HL-60 (cell line): ENCODE results near the gene HSPA4.

Experiments
- GABPA ChIP-seq: IDR thresholded peaks from 2 replicates; pipeline ENCODE4 v1.6.1; 2012; ENCODE audit warnings: low read depth
- POLR2AphosphoS5 ChIP-seq: IDR thresholded peaks from 2 replicates; pipeline ENCODE4 v1.6.1; 2012; ENCODE audit warnings: low read depth
- SPI1 ChIP-seq: IDR thresholded peaks from 2 replicates; pipeline ENCODE4 v1.6.1; 2012; ENCODE audit warnings: low read depth, mild to moderate bottlenecking, borderline replicate concordance
- TF ChIP-seq, protein P1 (sequence below): IDR thresholded peaks from one replicate; pipeline ENCODE4 v1.5.1; 2011; ENCODE audit warnings: low read length, control low read depth, inconsistent platforms; ENCODE audit not compliant: insufficient read depth
- TF ChIP-seq, protein P2 (sequence below): IDR thresholded peaks from 2 replicates; pipeline ENCODE4 v1.6.1; 2012; ENCODE audit warnings: low read depth; ENCODE audit not compliant: insufficient replicate concordance

DNA sequence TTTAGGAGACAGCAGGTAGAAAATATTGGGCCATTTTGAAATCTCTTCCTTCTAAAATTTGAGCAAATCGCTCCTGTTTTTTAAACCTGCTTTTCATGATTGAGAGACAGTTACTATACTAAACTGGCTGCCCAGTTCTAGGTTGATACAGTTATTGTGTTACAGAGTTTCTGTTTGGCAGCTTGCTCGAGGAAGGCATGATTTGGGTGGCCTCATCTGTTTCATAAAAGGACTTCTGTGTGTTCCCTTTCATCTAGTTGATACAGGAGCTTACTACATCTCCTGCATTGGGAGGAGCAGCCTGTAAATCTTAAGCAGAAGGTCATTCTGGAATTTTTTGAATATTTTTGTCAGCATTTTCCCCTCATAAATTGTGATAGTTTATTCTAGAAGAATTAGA is 14.2 kb downstream of the HSPA4 start:
- TF ChIP-seq, protein P1, sequence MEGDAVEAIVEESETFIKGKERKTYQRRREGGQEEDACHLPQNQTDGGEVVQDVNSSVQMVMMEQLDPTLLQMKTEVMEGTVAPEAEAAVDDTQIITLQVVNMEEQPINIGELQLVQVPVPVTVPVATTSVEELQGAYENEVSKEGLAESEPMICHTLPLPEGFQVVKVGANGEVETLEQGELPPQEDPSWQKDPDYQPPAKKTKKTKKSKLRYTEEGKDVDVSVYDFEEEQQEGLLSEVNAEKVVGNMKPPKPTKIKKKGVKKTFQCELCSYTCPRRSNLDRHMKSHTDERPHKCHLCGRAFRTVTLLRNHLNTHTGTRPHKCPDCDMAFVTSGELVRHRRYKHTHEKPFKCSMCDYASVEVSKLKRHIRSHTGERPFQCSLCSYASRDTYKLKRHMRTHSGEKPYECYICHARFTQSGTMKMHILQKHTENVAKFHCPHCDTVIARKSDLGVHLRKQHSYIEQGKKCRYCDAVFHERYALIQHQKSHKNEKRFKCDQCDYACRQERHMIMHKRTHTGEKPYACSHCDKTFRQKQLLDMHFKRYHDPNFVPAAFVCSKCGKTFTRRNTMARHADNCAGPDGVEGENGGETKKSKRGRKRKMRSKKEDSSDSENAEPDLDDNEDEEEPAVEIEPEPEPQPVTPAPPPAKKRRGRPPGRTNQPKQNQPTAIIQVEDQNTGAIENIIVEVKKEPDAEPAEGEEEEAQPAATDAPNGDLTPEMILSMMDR = no peak
- TF ChIP-seq POLR2AphosphoS5 (no peak), SPI1 (no peak), GABPA (no peak)
- TF ChIP-seq, protein P2, sequence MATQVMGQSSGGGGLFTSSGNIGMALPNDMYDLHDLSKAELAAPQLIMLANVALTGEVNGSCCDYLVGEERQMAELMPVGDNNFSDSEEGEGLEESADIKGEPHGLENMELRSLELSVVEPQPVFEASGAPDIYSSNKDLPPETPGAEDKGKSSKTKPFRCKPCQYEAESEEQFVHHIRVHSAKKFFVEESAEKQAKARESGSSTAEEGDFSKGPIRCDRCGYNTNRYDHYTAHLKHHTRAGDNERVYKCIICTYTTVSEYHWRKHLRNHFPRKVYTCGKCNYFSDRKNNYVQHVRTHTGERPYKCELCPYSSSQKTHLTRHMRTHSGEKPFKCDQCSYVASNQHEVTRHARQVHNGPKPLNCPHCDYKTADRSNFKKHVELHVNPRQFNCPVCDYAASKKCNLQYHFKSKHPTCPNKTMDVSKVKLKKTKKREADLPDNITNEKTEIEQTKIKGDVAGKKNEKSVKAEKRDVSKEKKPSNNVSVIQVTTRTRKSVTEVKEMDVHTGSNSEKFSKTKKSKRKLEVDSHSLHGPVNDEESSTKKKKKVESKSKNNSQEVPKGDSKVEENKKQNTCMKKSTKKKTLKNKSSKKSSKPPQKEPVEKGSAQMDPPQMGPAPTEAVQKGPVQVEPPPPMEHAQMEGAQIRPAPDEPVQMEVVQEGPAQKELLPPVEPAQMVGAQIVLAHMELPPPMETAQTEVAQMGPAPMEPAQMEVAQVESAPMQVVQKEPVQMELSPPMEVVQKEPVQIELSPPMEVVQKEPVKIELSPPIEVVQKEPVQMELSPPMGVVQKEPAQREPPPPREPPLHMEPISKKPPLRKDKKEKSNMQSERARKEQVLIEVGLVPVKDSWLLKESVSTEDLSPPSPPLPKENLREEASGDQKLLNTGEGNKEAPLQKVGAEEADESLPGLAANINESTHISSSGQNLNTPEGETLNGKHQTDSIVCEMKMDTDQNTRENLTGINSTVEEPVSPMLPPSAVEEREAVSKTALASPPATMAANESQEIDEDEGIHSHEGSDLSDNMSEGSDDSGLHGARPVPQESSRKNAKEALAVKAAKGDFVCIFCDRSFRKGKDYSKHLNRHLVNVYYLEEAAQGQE = no peak
